H9 (cell line): ENCODE data around the gene CADM1. TPM values are rescaled to one million over a fixed set of nuclear protein-coding genes. Genes with fewer than 3 reads are reported as not detected.

Experiments used
- DNase-seq: peaks from one replicate; pipeline ENCODE4 v3.0.0-alpha.2; 2017
- H2AFZ ChIP-seq: one replicate; pipeline ENCODE4 v1.6.1; 2013; ENCODE audit warnings: mild to moderate bottlenecking, low read length, control low read depth, moderate library complexity
- H2AK5ac ChIP-seq: 2 replicates; pipeline ENCODE4 v1.6.1; 2013; ENCODE audit warnings: low read length, control low read depth, mixed read lengths; ENCODE audit not compliant: insufficient read length
- H2BK120ac ChIP-seq: one replicate; pipeline ENCODE4 v1.6.1; 2013; ENCODE audit warnings: low read depth, mild to moderate bottlenecking, low read length, control low read depth, inconsistent platforms; ENCODE audit not compliant: poor library complexity, severe bottlenecking
- H2BK12ac ChIP-seq: 2 replicates; pipeline ENCODE4 v1.6.1; 2013; ENCODE audit warnings: low read length, control low read depth, mixed read lengths, low read depth; ENCODE audit not compliant: insufficient read length
- H2BK15ac ChIP-seq: 2 replicates; pipeline ENCODE4 v1.6.1; 2013; ENCODE audit warnings: low read depth, low read length, control low read depth
- H2BK20ac ChIP-seq: one replicate; pipeline ENCODE4 v1.6.1; 2013; ENCODE audit warnings: low read depth, mild to moderate bottlenecking, low read length, control low read depth, inconsistent platforms; ENCODE audit not compliant: poor library complexity, severe bottlenecking
- H2BK5ac ChIP-seq: 2 replicates; pipeline ENCODE4 v1.6.1; 2013; ENCODE audit warnings: low read length, control low read depth, mixed read lengths; ENCODE audit not compliant: insufficient read length
- H3K14ac ChIP-seq: 2 replicates; pipeline ENCODE4 v1.6.1; 2013; ENCODE audit warnings: low read length, control low read depth; ENCODE audit not compliant: insufficient read depth
- H3K18ac ChIP-seq: 2 replicates; pipeline ENCODE4 v1.6.1; 2013; ENCODE audit warnings: low read depth, mild to moderate bottlenecking, mixed read lengths, low read length, control low read depth; ENCODE audit not compliant: insufficient read length
- H3K23ac ChIP-seq: 2 replicates; pipeline ENCODE4 v1.6.1; 2013; ENCODE audit warnings: low read length, control low read depth, mixed read lengths, low read depth; ENCODE audit not compliant: insufficient read length
- H3K23me2 ChIP-seq: 2 replicates; pipeline ENCODE4 v1.6.1; 2013; ENCODE audit warnings: low read depth, mild to moderate bottlenecking, mixed read lengths, low read length, control low read depth; ENCODE audit not compliant: insufficient read length, poor library complexity, severe bottlenecking
- H3K27ac ChIP-seq: 2 replicates; pipeline ENCODE4 v1.5.1; 2013; ENCODE audit warnings: low read length, control low read depth, mixed read lengths, low read depth; ENCODE audit not compliant: insufficient read length
- H3K27me3 ChIP-seq: 2 replicates; pipeline ENCODE4 v1.6.1; 2013; ENCODE audit warnings: low read length, control low read depth, inconsistent platforms; ENCODE audit not compliant: insufficient read depth
- H3K4ac ChIP-seq: 2 replicates; pipeline ENCODE4 v1.6.1; 2013; ENCODE audit warnings: low read depth, mild to moderate bottlenecking, control low read depth, inconsistent platforms, low read length, moderate library complexity
- H3K4me1 ChIP-seq: 2 replicates; pipeline ENCODE4 v1.6.1; 2013; ENCODE audit warnings: low read length, control low read depth, inconsistent platforms; ENCODE audit not compliant: insufficient read depth
- H3K4me2 ChIP-seq: 2 replicates; pipeline ENCODE4 v1.6.1; 2013; ENCODE audit warnings: low read length, control low read depth, mixed read lengths; ENCODE audit not compliant: insufficient read length, insufficient read depth
- H3K56ac ChIP-seq: 2 replicates; pipeline ENCODE4 v1.6.1; 2013; ENCODE audit warnings: low read depth, mild to moderate bottlenecking, mixed read lengths, low read length, control low read depth; ENCODE audit not compliant: insufficient read length
- H3K79me1 ChIP-seq: 2 replicates; pipeline ENCODE4 v1.6.1; 2013; ENCODE audit warnings: low read depth, mild to moderate bottlenecking, moderate library complexity, low read length, control low read depth, inconsistent platforms; ENCODE audit not compliant: insufficient read depth, poor library complexity, severe bottlenecking
- H3K79me2 ChIP-seq: 2 replicates; pipeline ENCODE4 v1.6.1; 2013; ENCODE audit warnings: low read length, control low read depth, inconsistent platforms; ENCODE audit not compliant: insufficient read depth
- H3K9ac ChIP-seq: 2 replicates; pipeline ENCODE4 v1.6.1; 2013; ENCODE audit warnings: low read length, control low read depth, mixed read lengths; ENCODE audit not compliant: insufficient read length; ENCODE audit errors: extremely low read depth
- H3K9me3 ChIP-seq: one replicate; pipeline ENCODE4 v1.6.1; 2013; ENCODE audit warnings: low read depth, low read length, inconsistent platforms; ENCODE audit not compliant: control insufficient read depth
- H3T11ph ChIP-seq: one replicate; pipeline ENCODE4 v1.6.1; 2013; ENCODE audit warnings: mild to moderate bottlenecking, low read length, control low read depth, inconsistent platforms
- H4K20me1 ChIP-seq: one replicate; pipeline ENCODE4 v1.6.1; 2013; ENCODE audit not compliant: control insufficient read depth, insufficient read length, insufficient read depth
- H4K5ac ChIP-seq: 2 replicates; pipeline ENCODE4 v1.6.1; 2013; ENCODE audit warnings: low read depth, mild to moderate bottlenecking, mixed read lengths, low read length, control low read depth; ENCODE audit not compliant: insufficient read length
- H4K8ac ChIP-seq: replicated peaks from 2 replicates; pipeline ENCODE4 v1.6.1; 2013; ENCODE audit warnings: low read length, control low read depth, mixed read lengths, low read depth; ENCODE audit not compliant: insufficient read length
- H4K91ac ChIP-seq: 2 replicates; pipeline ENCODE4 v1.6.1; 2013; ENCODE audit warnings: low read depth, mild to moderate bottlenecking, moderate library complexity, mixed read lengths, low read length, control low read depth; ENCODE audit not compliant: insufficient read length
- H3K27ac Mint-ChIP-seq, 3 experiments: 2 replicates in 2 of 3; 3 replicates in 1 of 3; pipeline ENCODE4 v1.8.0; 2020 to 2021; ENCODE audit warnings: mixed read lengths in 3 of 3, mild to moderate bottlenecking in 1 of 3, moderate library complexity in 1 of 3
- H3K27me3 Mint-ChIP-seq: 2 replicates; pipeline ENCODE4 v1.8.0; 2021; ENCODE audit warnings: low read depth, mild to moderate bottlenecking, moderate library complexity, mixed read lengths
- H3K36me3 Mint-ChIP-seq, 3 experiments: 2 replicates in 2 of 3; 3 replicates in 1 of 3; pipeline ENCODE4 v1.8.0; 2020 to 2021; ENCODE audit warnings: low read depth in 3 of 3, mixed read lengths in 3 of 3; ENCODE audit not compliant: insufficient read depth in 1 of 3
- H3K4me1 Mint-ChIP-seq, 2 experiments: 2 replicates each; pipeline ENCODE4 v1.8.0; 2020; ENCODE audit warnings: mixed read lengths in 2 of 2
- H3K4me3 Mint-ChIP-seq, 2 experiments: 2 replicates in 1 of 2; 3 replicates in 1 of 2; pipeline ENCODE4 v1.8.0; 2020 to 2021; ENCODE audit warnings: mild to moderate bottlenecking in 2 of 2, mixed read lengths in 2 of 2, moderate library complexity in 1 of 2
- H3K9me3 Mint-ChIP-seq, 2 experiments: 2 replicates in 1 of 2; 3 replicates in 1 of 2; pipeline ENCODE4 v1.8.0; 2020; ENCODE audit warnings: mild to moderate bottlenecking in 2 of 2, mixed read lengths in 2 of 2, moderate library complexity in 1 of 2
- CTCF ChIP-seq: fragments of 200-600 bp; sonication (generic); conservative IDR thresholded peaks from 3 replicates; pipeline ENCODE4 v1.8.0; 2021; ENCODE audit warnings: antibody characterized with exemption, mild to moderate bottlenecking
- WGBS: extraction: QIAGEN DNeasy Blood & Tissue Kit; methylation state at CpG from one replicate; pipeline ENCODE4 v1.1.7; 2013; ENCODE audit warnings: missing lambda C conversion rate, low lambda C conversion rate, mixed read lengths; ENCODE audit not compliant: insufficient read length; ENCODE audit errors: extremely low coverage; 5-methylcytosine and 5-hydroxymethylcytosine counted together
- total RNA-seq: library from RNA; stranded (reverse); gene quantifications from 2 replicates; pipeline ENCODE4 v1.2.1, GENCODE V29; 2021

Gene CADM1
- total RNA-seq, 1 experiment from 2014 or later = 11.9 TPM

- no peaks in the 10 kb centered on the region for H3K4me1 ChIP-seq
- H2BK12ac ChIP-seq = no peak overlapping the region
- no peaks in the 10 kb centered on the region for H3K79me2 ChIP-seq
- no peak overlapping the region for H3K56ac ChIP-seq
- no peak overlapping the region for H2BK15ac ChIP-seq
- no peaks in the 10 kb centered on the region for H3K79me1 ChIP-seq
- H3K4me2 ChIP-seq = no peak overlapping the region
- no peak overlapping the region for H2AK5ac ChIP-seq
- H2BK20ac ChIP-seq = no peak overlapping the region
- H2AFZ ChIP-seq = no peak overlapping the region
- Mint-ChIP-seq H3K27ac (no peak overlapping the region), H3K36me3 (0 out of 7 replicates have a peak, but pooled peaks cover 0 to 3% (median 0%) of the 10 kb centered on the region in 3 experiments), H3K9me3 (no peaks in the 10 kb centered on the region), H3K4me1 (peaks cover 17 to 29% of the 10 kb centered on the region in 2 experiments), H3K27me3 (peaks cover 18% of the 10 kb centered on the region), H3K4me3 (no peak overlapping the region)
- H3K4ac ChIP-seq = no peak overlapping the region
- H3K23me2 ChIP-seq = no peaks in the 10 kb centered on the region
- DNase-seq = no peak
- H3K14ac ChIP-seq = no peak overlapping the region
- H2BK120ac ChIP-seq = no peak overlapping the region
- no peak overlapping the region for H3T11ph ChIP-seq
- H3K9ac ChIP-seq = no peak overlapping the region
- no peak overlapping the region for H3K18ac ChIP-seq
- H4K91ac ChIP-seq = no peak overlapping the region
- no CpG with 5 or more reads among the region's 2 CpGs for WGBS
- no peaks in the 10 kb centered on the region for H4K20me1 ChIP-seq
- TF ChIP-seq CTCF = no peak
- H3K27ac ChIP-seq = no peak overlapping the region
- no peak overlapping the region for H2BK5ac ChIP-seq
- H3K27me3 ChIP-seq = no peaks in the 10 kb centered on the region
- H4K8ac ChIP-seq = no peak overlapping the region
- no peak overlapping the region for H3K23ac ChIP-seq
- H4K5ac ChIP-seq = no peak overlapping the region
- no peaks in the 10 kb centered on the region for H3K9me3 ChIP-seq
These were observed 10.3 kb downstream of the CADM1 start for GRCh38 chr11:115493905-115494304.
